Activated CD8-positive, alpha-beta memory T cell treated with anti-CD3 and anti-CD28 coated beads, Interleukin-2, amount 10 ng/mL, durations not matched to agents 7 days and 5 days (primary cell): ENCODE data around the gene CAMTA2. TPM values are rescaled to one million over a fixed set of nuclear protein-coding genes. Genes with fewer than 3 reads are reported as not detected.

Source experiments
- ATAC-seq: fragments of 150-1000 bp; cut with Tn5 transposase; one replicate; pipeline ENCODE4 v1.10.0; 2021; ENCODE audit warnings: moderate library complexity
- CTCF ChIA-PET: fragments of 350-600 bp; sonication (Branson Sonifier 250); formaldehyde crosslinking; loops from one replicate; lab custom pipeline; 2021; ENCODE audit warnings: antibody characterized with exemption; lab: Charles Lee
- DNase-seq: peaks from one replicate; pipeline ENCODE4 v3.0.0-alpha.2; 2020
- H3K27ac Mint-ChIP-seq: one replicate; pipeline ENCODE4 v1.8.0; 2021; ENCODE audit warnings: mild to moderate bottlenecking, mixed read lengths
- H3K27me3 Mint-ChIP-seq: one replicate; pipeline ENCODE4 v1.8.0; 2021; ENCODE audit warnings: mixed read lengths
- H3K36me3 Mint-ChIP-seq: one replicate; pipeline ENCODE4 v1.8.0; 2021; ENCODE audit warnings: mild to moderate bottlenecking, mixed read lengths
- H3K4me1 Mint-ChIP-seq: one replicate; pipeline ENCODE4 v1.8.0; 2021; ENCODE audit warnings: mixed read lengths
- H3K4me3 Mint-ChIP-seq: one replicate; pipeline ENCODE4 v1.8.0; 2021; ENCODE audit warnings: mild to moderate bottlenecking, moderate library complexity, mixed read lengths
- H3K9me3 Mint-ChIP-seq: one replicate; pipeline ENCODE4 v1.8.0; 2022; ENCODE audit warnings: low read depth, mixed read lengths
- total RNA-seq, 2 experiments: library from RNA; stranded (reverse); gene quantifications; one replicate each; pipeline ENCODE4 v1.2.3, GENCODE V29; 2021

The CAMTA2 gene
- total RNA-seq, 2 experiments from 2014 or later, result 60.6 to 72.5 TPM

GRCh38 chr17:5022171-5022711 lies 34.8 kb upstream of the CAMTA2 start:
- Mint-ChIP-seq H3K4me1 (peaks cover 15% of the 10 kb centered on the region), H3K27ac (no peak overlapping the region), H3K9me3 (no peaks in the 10 kb centered on the region), H3K36me3 (peaks cover 4% of the 10 kb centered on the region), H3K27me3 (no peaks in the 10 kb centered on the region), H3K4me3 (no peak overlapping the region)
- CTCF ChIA-PET, result interaction anchor here (1.2 kb wide), 1 partner anchor 8 kb away, joined by 3 read pairs; no protein-coding TSS in a partner anchor
- ATAC-seq (no peak), DNase-seq (no peak)

- CTCF ChIA-PET, result interaction anchor here (1.3 to 3.9 kb wide), 5 partner anchors 10 to 73 kb away, joined by 3 to 23 read pairs (median 5); partner anchors contain the start of genes CAMTA2 and INCA1
Observed at GRCh38 chr17:5020502-5021023, 33.1 kb upstream of the CAMTA2 start.

GRCh38 chr17:5019475-5019956 lies 32.0 kb upstream of the CAMTA2 start:
- CTCF ChIA-PET, result interaction anchor here (0.6 to 3.9 kb wide), 12 partner anchors 11 to 127 kb away, joined by 3 to 23 read pairs (median 3); partner anchors contain the start of genes CAMTA2, CHRNE, INCA1 and SPAG7
- peaks cover 17% of the 10 kb centered on the region for H3K4me1 Mint-ChIP-seq
- no peaks in the 10 kb centered on the region for H3K9me3 Mint-ChIP-seq
- ATAC-seq (peak; percentile 86), DNase-seq (peak; percentile 67)
- no peak overlapping the region for H3K4me3 Mint-ChIP-seq
- peak overlapping the region; percentile 68 for H3K27ac Mint-ChIP-seq
- peaks cover 10% of the 10 kb centered on the region for H3K36me3 Mint-ChIP-seq
- no peaks in the 10 kb centered on the region for H3K27me3 Mint-ChIP-seq

More at GRCh38 chr17:5020502-5021023, 33.1 kb upstream of the CAMTA2 start:
- ATAC-seq, result no peak
- no peak overlapping the region for H3K4me3 Mint-ChIP-seq
- DNase-seq, result no peak
- H3K36me3 Mint-ChIP-seq, result peaks cover 8% of the 10 kb centered on the region
- no peaks in the 10 kb centered on the region for H3K27me3 Mint-ChIP-seq
- H3K4me1 Mint-ChIP-seq, result peaks cover 17% of the 10 kb centered on the region
- no peaks in the 10 kb centered on the region for H3K9me3 Mint-ChIP-seq
- H3K27ac Mint-ChIP-seq, result no peak overlapping the region

GRCh38 chr17:5014357-5014756 lies 26.9 kb upstream of the CAMTA2 start:
- Mint-ChIP-seq H3K9me3 (no peaks in the 10 kb centered on the region), H3K4me3 (no peak overlapping the region), H3K27ac (no peak overlapping the region), H3K27me3 (no peaks in the 10 kb centered on the region), H3K36me3 (peaks cover 21% of the 10 kb centered on the region), H3K4me1 (peaks cover 30% of the 10 kb centered on the region)
- CTCF ChIA-PET, result no interaction called here
- ATAC-seq (no peak), DNase-seq (no peak)

GRCh38 chr17:5011928-5012327 lies 24.5 kb upstream of the CAMTA2 start:
- peaks cover 36% of the 10 kb centered on the region for H3K36me3 Mint-ChIP-seq
- CTCF ChIA-PET, result interaction anchor here (1.6 to 1.9 kb wide), 3 partner anchors 21 to 31 kb away, joined by 3 to 5 read pairs (median 4); no protein-coding TSS in a partner anchor
- H3K9me3 Mint-ChIP-seq, result no peaks in the 10 kb centered on the region
- peak; percentile 86 for ATAC-seq
- DNase-seq, result peak; percentile 80
- H3K4me1 Mint-ChIP-seq, result peaks cover 21% of the 10 kb centered on the region
- no peaks in the 10 kb centered on the region for H3K27me3 Mint-ChIP-seq
- H3K4me3 Mint-ChIP-seq, result no peak overlapping the region
- peak overlapping the region; percentile 69 for H3K27ac Mint-ChIP-seq

GRCh38 chr17:5003214-5003867 lies 15.9 kb upstream of the CAMTA2 start:
- Mint-ChIP-seq H3K9me3 (no peaks in the 10 kb centered on the region), H3K4me1 (peaks cover 10% of the 10 kb centered on the region), H3K4me3 (no peak overlapping the region), H3K36me3 (peaks cover 31% of the 10 kb centered on the region), H3K27ac (no peak overlapping the region), H3K27me3 (no peaks in the 10 kb centered on the region)
- DNase-seq (no peak), ATAC-seq (no peak)
- CTCF ChIA-PET, result no interaction called here

- H3K27ac Mint-ChIP-seq, result no peak overlapping the region
- peaks cover 22% of the 10 kb centered on the region for H3K36me3 Mint-ChIP-seq
- no peak overlapping the region for H3K4me3 Mint-ChIP-seq
- no peak for DNase-seq
- no peaks in the 10 kb centered on the region for H3K27me3 Mint-ChIP-seq
- CTCF ChIA-PET, result interaction anchor here (0.6 kb wide), 1 partner anchor 41 kb away, joined by 3 read pairs; no protein-coding TSS in a partner anchor
- ATAC-seq, result no peak
- peaks cover 10% of the 10 kb centered on the region for H3K4me1 Mint-ChIP-seq
- H3K9me3 Mint-ChIP-seq, result no peaks in the 10 kb centered on the region
Observed at GRCh38 chr17:5002121-5002788, 14.8 kb upstream of the CAMTA2 start.

- Mint-ChIP-seq H3K4me1 (peaks cover 14% of the 10 kb centered on the region), H3K27me3 (no peaks in the 10 kb centered on the region), H3K4me3 (no peak overlapping the region), H3K36me3 (peaks cover 13% of the 10 kb centered on the region), H3K27ac (no peak overlapping the region), H3K9me3 (no peaks in the 10 kb centered on the region)
- DNase-seq, result no peak
- ATAC-seq, result no peak
- CTCF ChIA-PET, result interaction anchor here (1.1 to 1.3 kb wide), 2 partner anchors 13 to 20 kb away, joined by 4 to 5 read pairs; partner anchors contain the start of gene CAMTA2
Observed at GRCh38 chr17:5000237-5000639, 12.8 kb upstream of the CAMTA2 start.

GRCh38 chr17:4999430-5000093 lies 12.1 kb upstream of the CAMTA2 start:
- Mint-ChIP-seq H3K36me3 (peaks cover 8% of the 10 kb centered on the region), H3K27ac (no peak overlapping the region), H3K9me3 (no peaks in the 10 kb centered on the region), H3K4me1 (peaks cover 16% of the 10 kb centered on the region), H3K4me3 (peak overlapping the region; percentile 79), H3K27me3 (no peaks in the 10 kb centered on the region)
- no peak for DNase-seq
- CTCF ChIA-PET, result interaction anchor here (1.3 kb wide), 2 partner anchors 12 to 19 kb away, joined by 3 to 5 read pairs; partner anchors contain the start of gene CAMTA2
- no peak for ATAC-seq

- ATAC-seq (no peak), DNase-seq (no peak)
- CTCF ChIA-PET, result interaction anchor here (1.3 to 2.3 kb wide), 4 partner anchors 11 to 63 kb away, joined by 3 to 9 read pairs (median 6); partner anchors contain the start of gene CAMTA2
- no peaks in the 10 kb centered on the region for H3K27me3 Mint-ChIP-seq
- peaks cover 16% of the 10 kb centered on the region for H3K4me1 Mint-ChIP-seq
- peaks cover under 1% of the 10 kb centered on the region for H3K36me3 Mint-ChIP-seq
- peak overlapping the region; percentile 79 for H3K4me3 Mint-ChIP-seq
- H3K27ac Mint-ChIP-seq, result no peak overlapping the region
- no peaks in the 10 kb centered on the region for H3K9me3 Mint-ChIP-seq
Observed at GRCh38 chr17:4998732-4999429, 11.4 kb upstream of the CAMTA2 start.

GRCh38 chr17:4998027-4998731 lies 10.7 kb upstream of the CAMTA2 start:
- peak; percentile 52 for DNase-seq
- CTCF ChIA-PET, result interaction anchor here (0.9 to 2.3 kb wide), 8 partner anchors 10 to 89 kb away, joined by 3 to 26 read pairs (median 4); partner anchors contain the start of genes CAMTA2, RNF167 and SLC25A11
- H3K4me3 Mint-ChIP-seq, result peak overlapping the region; percentile 79
- no peak for ATAC-seq
- no peaks in the 10 kb centered on the region for H3K9me3 Mint-ChIP-seq
- H3K36me3 Mint-ChIP-seq, result no peaks in the 10 kb centered on the region
- H3K27ac Mint-ChIP-seq, result no peak overlapping the region
- no peaks in the 10 kb centered on the region for H3K27me3 Mint-ChIP-seq
- peaks cover 16% of the 10 kb centered on the region for H3K4me1 Mint-ChIP-seq
